ENCODE results near the gene APOL1. TPM values are rescaled to one million over a fixed set of nuclear protein-coding genes. Genes with fewer than 3 reads are reported as not detected.

The APOL1 gene
- total and polyA plus RNA-seq, 2 donors (not counting 1 experiment from before 2014, with no cell fraction given), result 40.0 to 80.3 TPM

DNA sequence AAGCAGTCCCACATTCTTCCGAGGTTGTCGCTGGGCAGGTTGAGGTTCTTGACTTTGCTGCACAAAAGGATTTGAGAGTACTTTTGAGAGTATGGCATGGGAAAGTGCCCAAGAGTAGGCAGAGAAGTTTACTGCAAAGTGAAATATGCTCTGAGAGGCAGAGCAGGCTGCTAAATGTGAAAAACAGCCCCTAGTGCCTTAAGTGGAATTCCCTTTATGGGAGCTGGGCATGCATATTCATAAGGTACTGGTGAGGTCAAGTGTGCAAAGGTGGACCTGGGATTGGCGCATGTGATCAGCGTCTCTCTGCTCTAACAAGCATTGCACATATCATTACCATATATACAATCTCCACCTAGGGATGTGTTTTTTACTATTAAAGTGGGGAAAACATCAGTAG is 39.3 kb upstream of the APOL1 start:
- Histone ChIP-seq H3K27ac (ENCODE audit: insufficient read depth, low read length) (no peak overlapping the region), H3K9ac (ENCODE audit: insufficient read depth, low read length) (no peak overlapping the region), H3K4me3 (replicated peaks in 1 of 4; ENCODE audit: control extremely low read depth in 1 of 4, insufficient read depth in 1 of 4, low read depth in 3 of 4, low read length in 4 of 4) (no peak overlapping the region), H3K4me1 (ENCODE audit: control insufficient read depth, extremely low read depth, insufficient read depth, low read length) (no peaks in the 10 kb centered on the region), H4K20me1 (ENCODE audit: control insufficient read depth, extremely low read depth, insufficient read depth, low read length) (no peaks in the 10 kb centered on the region), H2AFZ (ENCODE audit: low read length) (no peak overlapping the region), H3K9me3 (ENCODE audit: control insufficient read depth, insufficient read depth, low read depth, low read length) (no peaks in the 10 kb centered on the region), H3K36me3 (ENCODE audit: control insufficient read depth, insufficient read depth, low read length) (no peaks in the 10 kb centered on the region), H3K27me3 (ENCODE audit: control insufficient read depth, insufficient read depth, low read length) (peaks cover 31% of the 10 kb centered on the region), H3K79me2 (ENCODE audit: control insufficient read depth, insufficient read depth, low read length) (no peaks in the 10 kb centered on the region), H3K4me2 (ENCODE audit: extremely low read depth, insufficient read depth, low read length) (no peak overlapping the region)
- TF ChIP-seq EZH2 (IDR thresholded peaks at IDR 0.05; ENCODE audit: low read length, missing control alignments), result no peak
- no peak for TF ChIP-seq CTCF (conservative IDR thresholded peaks at IDR 0.05 in 1 of 2, IDR thresholded peaks at IDR 0.05 in 1 of 2; ENCODE audit: low read depth in 1 of 2, low read length in 2 of 2)
- DNase-seq (ENCODE audit: low read depth in 2 of 2), result no peak

DNA sequence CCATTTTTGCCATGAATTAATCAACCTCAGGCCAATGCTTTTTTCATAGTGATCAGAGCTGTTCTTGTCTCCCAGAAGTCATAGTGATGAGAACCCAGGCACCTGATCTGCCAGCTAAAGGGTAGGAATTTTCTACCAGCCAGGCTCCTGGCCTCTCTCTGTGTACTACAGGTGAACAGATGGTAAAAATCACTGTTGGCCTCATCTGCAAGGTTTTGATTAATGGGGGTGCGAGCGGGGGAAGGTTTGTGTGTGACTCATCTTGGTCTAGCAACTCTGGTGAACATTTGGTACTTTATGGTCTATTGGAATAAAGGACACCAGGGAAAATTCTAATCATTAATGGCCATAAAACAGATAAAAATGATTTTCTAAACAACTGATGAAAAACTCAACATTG is 37.0 kb upstream of the APOL1 start:
- Histone ChIP-seq H3K27ac (ENCODE audit: insufficient read depth, low read length) (no peak overlapping the region), H4K20me1 (ENCODE audit: control insufficient read depth, extremely low read depth, insufficient read depth, low read length) (no peaks in the 10 kb centered on the region), H3K36me3 (ENCODE audit: control insufficient read depth, insufficient read depth, low read length) (no peaks in the 10 kb centered on the region), H3K4me1 (ENCODE audit: control insufficient read depth, extremely low read depth, insufficient read depth, low read length) (no peaks in the 10 kb centered on the region), H2AFZ (ENCODE audit: low read length) (no peak overlapping the region), H3K9me3 (ENCODE audit: control insufficient read depth, insufficient read depth, low read depth, low read length) (no peaks in the 10 kb centered on the region), H3K27me3 (ENCODE audit: control insufficient read depth, insufficient read depth, low read length) (peaks cover 28% of the 10 kb centered on the region), H3K4me3 (replicated peaks in 1 of 4; ENCODE audit: control extremely low read depth in 1 of 4, insufficient read depth in 1 of 4, low read depth in 3 of 4, low read length in 4 of 4) (no peak overlapping the region), H3K4me2 (ENCODE audit: extremely low read depth, insufficient read depth, low read length) (no peak overlapping the region), H3K79me2 (ENCODE audit: control insufficient read depth, insufficient read depth, low read length) (no peaks in the 10 kb centered on the region), H3K9ac (ENCODE audit: insufficient read depth, low read length) (no peak overlapping the region)
- peak in 1 of 2 donors; percentile 13 for DNase-seq (ENCODE audit: low read depth in 2 of 2)
- no peak for TF ChIP-seq EZH2 (IDR thresholded peaks at IDR 0.05; ENCODE audit: low read length, missing control alignments)
- TF ChIP-seq CTCF (conservative IDR thresholded peaks at IDR 0.05 in 1 of 2, IDR thresholded peaks at IDR 0.05 in 1 of 2; ENCODE audit: low read depth in 1 of 2, low read length in 2 of 2), result no peak

- H4K20me1 ChIP-seq (ENCODE audit: control insufficient read depth, extremely low read depth, insufficient read depth, low read length), result no peaks in the 10 kb centered on the region
- H2AFZ ChIP-seq (ENCODE audit: low read length), result no peak overlapping the region
- H3K9ac ChIP-seq (ENCODE audit: insufficient read depth, low read length), result no peak overlapping the region
- H3K36me3 ChIP-seq (ENCODE audit: control insufficient read depth, insufficient read depth, low read length), result no peaks in the 10 kb centered on the region
- no peak for DNase-seq (ENCODE audit: low read depth in 2 of 2)
- TF ChIP-seq EZH2 (IDR thresholded peaks at IDR 0.05; ENCODE audit: low read length, missing control alignments) (no peak), CTCF (conservative IDR thresholded peaks at IDR 0.05 in 1 of 2, IDR thresholded peaks at IDR 0.05 in 1 of 2; ENCODE audit: low read depth in 1 of 2, low read length in 2 of 2) (no peak)
- no peak overlapping the region for H3K27ac ChIP-seq (ENCODE audit: insufficient read depth, low read length)
- H3K4me1 ChIP-seq (ENCODE audit: control insufficient read depth, extremely low read depth, insufficient read depth, low read length), result no peaks in the 10 kb centered on the region
- no peak overlapping the region for H3K4me3 ChIP-seq (replicated peaks in 1 of 4; ENCODE audit: control extremely low read depth in 1 of 4, insufficient read depth in 1 of 4, low read depth in 3 of 4, low read length in 4 of 4)
- no peaks in the 10 kb centered on the region for H3K9me3 ChIP-seq (ENCODE audit: control insufficient read depth, insufficient read depth, low read depth, low read length)
- H3K27me3 ChIP-seq (ENCODE audit: control insufficient read depth, insufficient read depth, low read length), result peaks cover 21% of the 10 kb centered on the region
- no peak overlapping the region for H3K4me2 ChIP-seq (ENCODE audit: extremely low read depth, insufficient read depth, low read length)
- H3K79me2 ChIP-seq (ENCODE audit: control insufficient read depth, insufficient read depth, low read length), result no peaks in the 10 kb centered on the region
Observed at GRCh38 chr22:36218648-36219193, 34.2 kb upstream of the APOL1 start.
